ENCODE results near the gene SLC13A3.

Gene SLC13A3

GRCh38 chr20:46555370-46555956, 95.8 kb downstream of the SLC13A3 start:
- Histone ChIP-seq H3K36me3 (ENCODE audit: insufficient read depth, low read length) (no peaks in the 10 kb centered on the region), H3K4me3 (no peak overlapping the region), H3K9me3 (ENCODE audit: low read depth, low read length) (no peaks in the 10 kb centered on the region), H3K9ac (ENCODE audit: insufficient read length) (no peak overlapping the region), H3K27ac (no peak overlapping the region)
- DNase-seq (ENCODE audit: low read depth, low spot score), result no peak
- TF ChIP-seq FOXP2 (optimal IDR thresholded peaks at IDR 0.05; ENCODE audit: control extremely low read depth, extremely low read length, insufficient read depth) (no peak), POLR2AphosphoS5 (IDR thresholded peaks at IDR 0.05; ENCODE audit: borderline replicate concordance, low read depth, low read length) (no peak), EZH2 (IDR thresholded peaks at IDR 0.05) (no peak)

- Histone ChIP-seq H3K9ac (ENCODE audit: insufficient read length) (no peak overlapping the region), H3K27ac (no peak overlapping the region), H3K4me3 (no peak overlapping the region), H3K9me3 (ENCODE audit: low read depth, low read length) (no peaks in the 10 kb centered on the region), H3K36me3 (ENCODE audit: insufficient read depth, low read length) (no peaks in the 10 kb centered on the region)
- TF ChIP-seq FOXP2 (optimal IDR thresholded peaks at IDR 0.05; ENCODE audit: control extremely low read depth, extremely low read length, insufficient read depth), result no peak
- TF ChIP-seq EZH2 (IDR thresholded peaks at IDR 0.05), result no peak
- no peak for TF ChIP-seq POLR2AphosphoS5 (IDR thresholded peaks at IDR 0.05; ENCODE audit: borderline replicate concordance, low read depth, low read length)
- DNase-seq (ENCODE audit: low read depth, low spot score), result no peak
Observed at GRCh38 chr20:46554828-46555227, 96.4 kb downstream of the SLC13A3 start.

- H3K4me3 ChIP-seq, result no peak overlapping the region
- no peaks in the 10 kb centered on the region for H3K9me3 ChIP-seq (ENCODE audit: low read depth, low read length)
- TF ChIP-seq POLR2AphosphoS5 (IDR thresholded peaks at IDR 0.05; ENCODE audit: borderline replicate concordance, low read depth, low read length) (no peak), FOXP2 (optimal IDR thresholded peaks at IDR 0.05; ENCODE audit: control extremely low read depth, extremely low read length, insufficient read depth) (no peak), EZH2 (IDR thresholded peaks at IDR 0.05) (no peak)
- no peaks in the 10 kb centered on the region for H3K36me3 ChIP-seq (ENCODE audit: insufficient read depth, low read length)
- DNase-seq (ENCODE audit: low read depth, low spot score), result no peak
- H3K9ac ChIP-seq (ENCODE audit: insufficient read length), result no peak overlapping the region
- no peak overlapping the region for H3K27ac ChIP-seq
Observed at GRCh38 chr20:46553926-46554325, 97.3 kb downstream of the SLC13A3 start.

- DNase-seq (ENCODE audit: low read depth, low spot score), result no peak
- no peak overlapping the region for H3K9ac ChIP-seq (ENCODE audit: insufficient read length)
Observed at GRCh38 chr20:46552460-46553420, 98.5 kb downstream of the SLC13A3 start.

GRCh38 chr20:46551522-46552381, 99.5 kb downstream of the SLC13A3 start:
- Histone ChIP-seq H3K9ac (ENCODE audit: insufficient read length) (no peak overlapping the region), H3K4me3 (no peak overlapping the region), H3K9me3 (ENCODE audit: low read depth, low read length) (no peaks in the 10 kb centered on the region), H3K27ac (no peak overlapping the region), H3K36me3 (ENCODE audit: insufficient read depth, low read length) (no peaks in the 10 kb centered on the region)
- no peak for DNase-seq (ENCODE audit: low read depth, low spot score)
- TF ChIP-seq EZH2 (IDR thresholded peaks at IDR 0.05), result no peak
- TF ChIP-seq POLR2AphosphoS5 (IDR thresholded peaks at IDR 0.05; ENCODE audit: borderline replicate concordance, low read depth, low read length), result no peak
- TF ChIP-seq FOXP2 (optimal IDR thresholded peaks at IDR 0.05; ENCODE audit: control extremely low read depth, extremely low read length, insufficient read depth), result no peak

More at GRCh38 chr20:46552460-46553420, 98.5 kb downstream of the SLC13A3 start:
- Histone ChIP-seq H3K27ac (no peak overlapping the region), H3K9me3 (ENCODE audit: low read depth, low read length) (no peaks in the 10 kb centered on the region), H3K36me3 (ENCODE audit: insufficient read depth, low read length) (no peaks in the 10 kb centered on the region), H3K4me3 (no peak overlapping the region)
- no peak for TF ChIP-seq POLR2AphosphoS5 (IDR thresholded peaks at IDR 0.05; ENCODE audit: borderline replicate concordance, low read depth, low read length)
- TF ChIP-seq FOXP2 (optimal IDR thresholded peaks at IDR 0.05; ENCODE audit: control extremely low read depth, extremely low read length, insufficient read depth), result no peak
- TF ChIP-seq EZH2 (IDR thresholded peaks at IDR 0.05), result no peak

- Histone ChIP-seq H3K9me3 (ENCODE audit: low read depth, low read length) (no peaks in the 10 kb centered on the region), H3K4me3 (no peak within 1 kb of the TSS), H3K36me3 (ENCODE audit: insufficient read depth, low read length) (no peaks in the 10 kb centered on the region), H3K27ac (no peak within 1 kb of the TSS), H3K9ac (ENCODE audit: insufficient read length) (no peak within 1 kb of the TSS)
- DNase-seq (ENCODE audit: low read depth, low spot score), result no peak
- TF ChIP-seq FOXP2 (optimal IDR thresholded peaks at IDR 0.05; ENCODE audit: control extremely low read depth, extremely low read length, insufficient read depth), result no peak
- no peak for TF ChIP-seq EZH2 (IDR thresholded peaks at IDR 0.05)
- no peak for TF ChIP-seq POLR2AphosphoS5 (IDR thresholded peaks at IDR 0.05; ENCODE audit: borderline replicate concordance, low read depth, low read length)
Observed at GRCh38 chr20:46550461-46550860, 100.8 kb downstream of the SLC13A3 start, which contains the start of gene OCSTAMP. Gene OCSTAMP, minus strand, starts transcription at chr20:46550654. Its CDS starts 94 bp downstream, at chr20:46550560.

GRCh38 chr20:46549188-46549972, 101.9 kb downstream of the SLC13A3 start:
- no peak for DNase-seq (ENCODE audit: low read depth, low spot score)
- Histone ChIP-seq H3K27ac (no peak overlapping the region), H3K4me3 (no peak overlapping the region), H3K36me3 (ENCODE audit: insufficient read depth, low read length) (no peaks in the 10 kb centered on the region), H3K9ac (ENCODE audit: insufficient read length) (no peak overlapping the region), H3K9me3 (ENCODE audit: low read depth, low read length) (no peaks in the 10 kb centered on the region)
- TF ChIP-seq POLR2AphosphoS5 (IDR thresholded peaks at IDR 0.05; ENCODE audit: borderline replicate concordance, low read depth, low read length) (no peak), EZH2 (IDR thresholded peaks at IDR 0.05) (no peak), FOXP2 (optimal IDR thresholded peaks at IDR 0.05; ENCODE audit: control extremely low read depth, extremely low read length, insufficient read depth) (no peak)

All from SK-N-MC (cell line).